Activated CD8-positive, alpha-beta memory T cell treated with anti-CD3 and anti-CD28 coated beads for 36 hours (primary cell): Measurements from ENCODE around the gene EMP2. TPM values are rescaled to one million over a fixed set of nuclear protein-coding genes. Genes with fewer than 3 reads are reported as not detected.

ENCODE experiments used
- CTCF ChIA-PET: fragments of 350-600 bp; sonication (Branson Sonifier 250); formaldehyde crosslinking; loops from one replicate; lab custom pipeline; 2021; ENCODE audit warnings: antibody characterized with exemption; lab: Charles Lee
- POLR2A ChIA-PET: fragments of 350-600 bp; sonication (Branson Sonifier 250); formaldehyde crosslinking; loops from one replicate; lab custom pipeline; 2021; ENCODE audit warnings: antibody characterized with exemption; lab: Charles Lee
- total RNA-seq, 2 experiments: library from RNA; stranded (reverse); gene quantifications; one replicate each; pipeline ENCODE4 v1.2.3, GENCODE V29; 2021

EMP2 gene
- total RNA-seq, 2 experiments from 2014 or later = not detected

DNA sequence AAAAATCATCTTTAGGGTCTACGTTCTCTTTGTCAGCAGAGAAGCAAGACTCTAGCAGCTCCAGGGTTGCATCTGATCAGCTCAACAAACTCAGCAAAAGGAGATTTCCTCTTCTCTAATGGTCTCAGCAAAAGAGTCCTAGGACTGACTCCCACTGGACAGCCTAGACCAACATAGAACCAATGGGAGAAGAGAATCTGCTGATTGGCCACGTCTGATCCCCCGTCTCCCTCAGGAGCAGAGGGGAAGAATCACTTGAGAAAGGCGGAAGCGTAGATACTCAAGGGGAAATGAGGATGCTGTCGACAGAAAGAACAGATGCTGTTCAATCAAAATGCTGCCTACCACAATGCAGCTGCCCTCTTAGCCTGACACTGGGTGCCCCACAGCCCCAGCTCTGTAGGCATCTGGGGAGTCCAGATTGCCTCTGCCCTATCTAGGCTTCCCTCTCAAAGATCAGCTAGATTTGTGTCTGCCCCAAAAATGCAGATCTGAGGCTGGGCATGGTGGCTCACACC, 31.5 kb upstream of the EMP2 start:
- CTCF ChIA-PET = no interaction called here
- POLR2A ChIA-PET = no interaction called here

- ChIA-PET POLR2A (no interaction called here), CTCF (no interaction called here)
Measured at GRCh38 chr16:10610499-10611184, 30.2 kb upstream of the EMP2 start.

- ChIA-PET POLR2A (no interaction called here), CTCF (no interaction called here)
Measured at GRCh38 chr16:10609402-10609774, 29.0 kb upstream of the EMP2 start.

DNA sequence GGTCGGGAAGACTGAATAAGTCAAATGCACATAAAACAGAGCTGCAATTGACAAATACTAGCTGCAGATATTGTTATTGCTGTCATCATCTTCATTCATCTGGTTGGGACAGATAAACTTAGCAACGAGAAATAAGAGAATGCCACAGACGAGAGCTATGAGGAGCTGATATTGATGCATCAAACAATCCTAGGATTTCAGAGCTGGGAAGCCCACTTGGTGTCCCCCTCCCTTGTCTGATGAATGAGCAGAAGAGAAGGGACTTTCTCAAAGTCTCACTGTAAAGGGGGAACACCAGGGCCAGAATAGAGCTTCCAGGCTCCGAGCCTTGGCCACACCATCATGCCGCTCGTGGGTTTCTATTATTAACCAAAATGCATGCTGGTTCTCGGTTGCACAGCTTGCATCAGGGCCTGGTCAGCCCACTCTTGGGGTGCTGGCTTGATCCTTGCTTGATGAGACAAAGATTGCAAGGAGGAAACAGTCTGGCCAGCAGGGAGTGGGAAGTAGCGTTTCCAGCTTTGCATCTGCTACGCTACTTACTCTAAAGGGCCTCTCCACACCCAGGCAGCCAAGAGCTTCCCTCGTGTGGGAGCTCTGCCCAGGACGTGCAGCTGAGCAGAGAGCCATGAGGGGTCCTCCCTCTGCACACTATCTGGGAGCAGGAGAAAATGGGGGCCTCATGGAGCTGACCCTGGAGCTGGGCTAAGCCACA, 28.4 kb upstream of the EMP2 start:
- POLR2A ChIA-PET = no interaction called here
- CTCF ChIA-PET = no interaction called here

DNA sequence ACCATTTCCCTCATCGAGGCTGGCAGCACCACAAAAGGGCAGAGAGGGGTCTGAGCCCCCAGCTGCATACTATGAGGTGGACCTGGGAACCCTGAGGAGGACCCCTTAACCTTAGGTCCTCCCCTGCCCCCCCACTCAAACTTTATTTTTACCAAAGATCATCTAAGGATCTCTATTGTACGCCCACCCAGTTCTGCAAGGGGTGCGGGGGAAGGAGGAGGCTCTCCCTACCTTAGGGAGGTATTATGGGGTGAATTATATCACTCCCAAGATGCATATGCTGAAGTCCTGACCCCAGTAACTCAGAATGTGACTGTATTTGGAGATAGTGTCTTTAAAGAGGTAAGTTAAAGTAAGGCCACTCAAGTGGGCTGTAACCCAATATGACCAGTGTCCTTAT, 26.8 kb upstream of the EMP2 start:
- ChIA-PET CTCF (no interaction called here), POLR2A (no interaction called here)

DNA sequence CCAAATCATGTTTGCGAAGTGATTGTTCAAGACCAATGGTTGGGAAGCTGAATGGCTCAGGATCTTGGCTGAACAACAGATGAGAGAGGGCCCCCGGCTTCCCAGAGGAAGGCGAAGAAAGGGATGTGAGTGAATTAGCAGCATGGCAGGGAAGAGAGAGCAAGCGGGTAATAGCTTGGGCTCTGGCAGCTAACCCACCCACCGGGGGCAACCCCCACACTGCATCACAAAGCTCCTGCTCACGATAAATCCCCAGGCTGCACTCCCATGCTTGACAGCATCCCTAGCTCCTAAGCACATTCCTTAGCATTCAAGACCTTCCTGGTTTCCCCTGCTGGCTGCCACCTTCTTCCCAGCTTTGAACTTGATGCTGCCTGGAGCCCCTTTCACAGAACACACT, 26.2 kb upstream of the EMP2 start:
- CTCF ChIA-PET = no interaction called here
- POLR2A ChIA-PET = no interaction called here

DNA sequence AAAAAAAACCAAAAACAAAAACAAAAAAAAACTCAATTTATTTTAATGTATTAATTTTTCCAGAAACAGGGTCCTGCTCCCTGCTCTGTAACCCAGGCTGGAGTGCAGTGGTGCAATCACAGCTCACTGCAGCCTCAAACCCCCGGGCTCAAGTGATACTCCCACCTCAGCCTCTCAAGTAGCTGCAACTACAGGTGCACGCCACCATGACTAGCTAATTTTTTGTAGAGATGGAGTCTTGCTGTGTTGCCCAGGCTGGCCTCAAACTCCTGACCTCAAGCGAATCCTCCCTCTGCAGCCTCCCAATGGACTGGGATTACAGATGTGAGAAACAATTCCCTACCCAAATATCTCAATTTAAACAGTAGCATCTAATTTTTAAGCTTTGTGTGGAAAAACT, 25.2 kb upstream of the EMP2 start:
- ChIA-PET POLR2A (no interaction called here), CTCF (interaction anchor here (1.6 kb wide), 1 partner anchor 349 kb away, joined by 4 read pairs; no protein-coding TSS in a partner anchor)

DNA sequence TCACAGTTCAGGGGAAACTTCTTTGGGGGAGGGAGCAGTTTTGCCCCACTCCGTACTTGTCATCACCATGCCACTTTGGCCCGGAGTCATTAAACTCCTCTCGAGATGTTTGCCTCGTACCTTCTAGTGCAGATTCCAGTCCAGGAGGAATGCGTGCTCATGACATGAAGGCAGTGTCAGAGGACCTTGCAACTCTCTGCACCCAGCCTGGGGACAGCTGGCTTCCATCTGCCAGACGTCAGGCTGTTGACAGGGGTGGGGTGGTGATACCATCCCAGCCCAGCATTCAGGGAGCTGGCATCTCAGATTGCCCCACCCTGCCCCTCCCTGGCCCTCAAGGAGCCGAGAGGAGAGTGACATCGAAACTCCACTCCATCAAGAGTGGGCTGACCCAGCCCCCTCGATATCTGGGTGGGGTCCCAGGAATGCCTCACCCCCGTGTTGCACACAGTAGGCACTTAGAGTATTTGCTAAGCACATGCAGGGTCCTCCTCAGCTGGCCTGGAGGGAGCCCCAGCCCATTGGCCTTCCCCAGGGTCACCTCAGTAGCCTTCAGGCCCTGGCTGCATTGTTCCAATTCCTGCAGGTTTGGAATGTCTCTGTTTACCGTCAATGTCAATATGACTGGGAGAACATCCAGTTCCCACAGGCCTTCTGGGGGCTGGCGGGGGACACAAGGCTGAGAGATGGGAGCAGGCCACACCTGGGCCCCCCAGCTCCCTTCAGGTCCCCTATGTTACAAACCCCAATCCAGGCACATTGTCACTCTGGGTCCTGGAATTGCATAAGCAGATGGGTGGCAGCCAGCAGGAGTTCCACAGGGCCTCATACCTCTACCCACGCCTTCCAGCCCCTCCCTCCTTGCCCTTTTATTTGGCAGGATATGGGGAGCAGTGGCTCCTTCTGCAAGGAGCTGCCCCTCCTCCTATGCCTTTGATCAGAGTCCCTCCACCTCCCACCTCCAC, 21.3 kb upstream of the EMP2 start:
- POLR2A ChIA-PET = no interaction called here
- CTCF ChIA-PET = no interaction called here

DNA sequence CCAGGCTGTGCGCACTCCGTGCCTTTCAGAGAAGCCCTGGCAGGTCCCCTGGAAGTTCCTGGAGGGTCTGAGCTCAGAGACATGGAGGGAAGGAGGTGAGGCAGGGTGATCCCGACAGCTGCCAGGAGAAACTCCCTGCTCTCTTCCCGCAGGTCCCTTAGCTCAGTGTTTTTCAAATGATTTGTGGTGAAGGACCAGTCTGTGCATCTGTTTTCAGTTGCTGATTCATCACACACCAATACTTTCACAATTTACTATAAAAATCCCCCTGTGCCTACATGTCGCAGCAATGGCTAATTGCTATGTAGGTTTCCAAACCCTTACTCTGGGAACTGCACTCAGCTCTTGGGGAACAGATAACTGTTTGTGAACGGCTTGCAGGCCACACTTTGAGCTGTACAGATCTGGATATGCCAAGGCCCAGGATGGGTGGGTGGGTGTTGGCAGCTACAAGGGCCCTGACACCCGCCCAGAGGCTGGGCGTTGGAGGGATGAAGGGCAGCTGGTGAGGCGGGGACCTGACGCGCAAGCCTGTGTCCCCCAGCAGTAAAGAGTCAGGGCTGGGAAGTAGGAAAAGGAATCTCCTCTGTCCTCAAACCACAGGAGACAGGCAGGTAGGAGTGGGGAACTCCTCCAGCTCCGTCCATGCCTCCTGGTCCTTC, 20.5 kb upstream of the EMP2 start:
- POLR2A ChIA-PET = no interaction called here

GRCh38 chr16:10599626-10600025, 19.2 kb upstream of the EMP2 start:
- CTCF ChIA-PET = no interaction called here

More for the DNA sequence above, 20.5 kb upstream of the EMP2 start:
- CTCF ChIA-PET = no interaction called here

GRCh38 chr16:10598157-10598556, 17.8 kb upstream of the EMP2 start:
- ChIA-PET CTCF (no interaction called here), POLR2A (no interaction called here)

More at GRCh38 chr16:10599626-10600025, 19.2 kb upstream of the EMP2 start:
- POLR2A ChIA-PET = no interaction called here

- ChIA-PET CTCF (no interaction called here), POLR2A (no interaction called here)
Measured at GRCh38 chr16:10597187-10597601, 16.8 kb upstream of the EMP2 start.

GRCh38 chr16:10594312-10594950, 14.0 kb upstream of the EMP2 start:
- CTCF ChIA-PET = no interaction called here
- POLR2A ChIA-PET = no interaction called here

- ChIA-PET CTCF (interaction anchor here (0.7 kb wide), 1 partner anchor 1421 kb away, joined by 3 read pairs; no protein-coding TSS in a partner anchor), POLR2A (no interaction called here)
Measured at GRCh38 chr16:10592611-10593010, 12.2 kb upstream of the EMP2 start.

DNA sequence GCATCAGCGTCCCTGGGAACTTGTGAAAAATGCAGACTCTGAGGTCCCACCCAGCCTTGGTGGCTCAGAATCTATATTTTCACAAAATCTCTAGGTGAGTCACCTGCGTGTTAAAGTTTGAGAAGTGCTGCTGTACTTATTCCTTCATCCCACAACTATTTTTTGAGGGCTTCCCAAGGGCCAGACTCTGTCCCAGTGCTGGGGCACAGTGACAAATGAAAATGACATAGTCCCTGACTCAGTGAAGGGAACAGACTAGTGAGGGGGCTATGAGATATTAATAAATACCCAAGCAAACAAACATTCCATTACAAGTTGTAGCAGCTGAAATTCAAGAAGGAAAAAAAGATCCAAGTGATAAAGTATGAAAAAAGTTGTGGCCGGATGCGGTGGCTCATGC, 9.9 kb upstream of the EMP2 start:
- ChIA-PET POLR2A (no interaction called here), CTCF (no interaction called here)

- ChIA-PET POLR2A (no interaction called here), CTCF (no interaction called here)
Measured at GRCh38 chr16:10589109-10589508, 8.7 kb upstream of the EMP2 start.

DNA sequence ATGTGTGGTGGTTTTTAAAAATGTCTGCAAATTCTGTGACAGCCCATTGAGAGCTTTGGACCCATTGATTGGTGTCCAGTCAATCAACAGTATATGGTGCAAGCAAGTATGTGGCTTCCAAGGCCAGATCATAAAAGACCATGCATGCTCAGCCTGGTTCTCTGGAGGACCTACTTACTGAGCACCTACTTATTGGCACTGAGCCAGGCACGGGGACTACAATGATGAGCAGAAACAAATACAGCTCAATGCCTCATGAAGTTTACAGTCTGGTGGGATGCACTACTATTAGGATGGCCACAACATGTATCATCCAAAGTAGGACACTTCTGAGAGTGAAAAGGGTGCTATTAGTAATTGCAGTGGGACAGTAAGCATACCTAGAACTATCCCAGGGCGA, 7.2 kb upstream of the EMP2 start:
- CTCF ChIA-PET = no interaction called here
- POLR2A ChIA-PET = no interaction called here

DNA sequence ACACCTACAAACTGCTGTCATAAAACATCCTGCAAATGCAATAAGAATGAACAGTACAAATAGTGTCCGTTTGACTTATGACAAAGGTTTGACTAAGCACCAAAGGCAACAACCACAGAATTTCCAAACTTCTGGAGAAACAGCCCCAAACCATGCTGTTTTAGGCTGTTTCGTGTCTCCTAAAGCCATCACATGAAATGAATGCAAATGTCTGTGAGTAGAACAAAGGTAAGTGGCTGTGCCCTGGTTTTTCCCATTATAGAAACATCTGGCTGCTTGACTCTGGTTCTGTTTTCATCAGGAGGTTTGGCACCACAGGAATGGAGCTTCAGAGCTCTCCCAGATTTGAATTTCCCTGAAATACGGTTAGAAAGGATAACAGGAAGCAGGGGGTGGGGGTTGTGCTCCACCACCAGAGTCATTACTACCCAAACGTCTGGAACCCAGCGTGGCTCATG, 4.6 kb upstream of the EMP2 start:
- POLR2A ChIA-PET = no interaction called here
- CTCF ChIA-PET = no interaction called here

GRCh38 chr16:10583269-10583668, 2.9 kb upstream of the EMP2 start:
- POLR2A ChIA-PET = no interaction called here
- CTCF ChIA-PET = no interaction called here
